ENCODE data around the gene WNT10A.

The WNT10A gene

DNA sequence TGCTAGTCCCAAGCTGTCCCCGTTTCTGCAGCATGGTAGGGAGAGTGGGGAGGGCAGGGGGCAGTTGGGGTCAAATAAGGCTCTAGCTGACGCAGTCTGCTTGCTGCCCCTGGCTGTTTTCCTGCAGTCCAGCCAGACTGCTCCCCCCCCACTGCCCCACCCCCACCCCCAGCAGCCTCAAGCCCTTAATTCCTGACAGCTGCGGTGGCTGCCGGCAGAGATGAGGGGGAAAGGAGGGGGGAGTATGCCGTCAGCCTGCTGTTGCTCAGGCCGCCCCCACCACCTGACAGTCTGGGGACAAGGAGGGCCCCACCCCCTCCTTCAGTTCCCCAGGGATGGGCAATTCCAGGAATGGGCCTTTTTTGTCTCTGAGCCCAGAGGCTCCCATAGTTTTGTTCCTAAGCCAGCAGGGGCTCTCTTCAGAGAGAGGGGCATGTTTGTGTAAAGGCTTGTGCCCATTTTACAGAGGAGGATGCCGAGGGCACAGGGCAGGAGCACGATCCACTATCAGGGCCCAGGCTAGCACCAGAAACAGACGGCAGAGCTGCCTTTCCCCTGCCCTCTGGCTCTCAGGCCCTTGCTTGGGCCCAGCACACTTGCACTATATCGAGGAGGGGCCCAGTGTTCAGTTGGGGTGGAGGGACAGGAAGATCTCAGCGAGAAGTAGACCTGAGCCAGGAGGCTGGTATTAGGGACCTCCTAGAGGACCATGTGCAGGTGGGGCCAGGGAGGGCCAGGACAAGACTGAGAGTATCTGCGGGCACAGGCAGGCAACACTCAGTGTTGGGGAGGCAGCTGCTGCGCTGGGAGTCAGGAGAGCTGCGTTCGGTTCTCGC is 1.5 kb upstream of the WNT10A start:
- DNase-seq = no peak

DNA sequence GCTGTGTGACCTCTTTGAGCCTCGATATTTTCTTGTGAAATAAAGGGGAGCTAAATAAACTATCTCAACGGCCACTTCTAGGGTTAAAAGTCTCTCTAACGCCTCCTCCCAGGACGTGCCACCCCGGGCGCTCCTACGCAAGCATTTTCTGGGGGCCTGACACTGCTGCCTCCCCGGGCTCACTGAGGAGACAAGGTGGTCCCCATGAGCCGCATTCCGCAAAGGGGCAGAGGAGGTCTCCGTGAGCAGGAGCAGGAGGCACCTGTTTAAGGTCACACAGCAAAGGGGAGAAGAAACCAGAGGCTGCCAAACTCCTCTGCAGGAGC is 913 bp upstream of the WNT10A start:
- DNase-seq = no peak

DNA sequence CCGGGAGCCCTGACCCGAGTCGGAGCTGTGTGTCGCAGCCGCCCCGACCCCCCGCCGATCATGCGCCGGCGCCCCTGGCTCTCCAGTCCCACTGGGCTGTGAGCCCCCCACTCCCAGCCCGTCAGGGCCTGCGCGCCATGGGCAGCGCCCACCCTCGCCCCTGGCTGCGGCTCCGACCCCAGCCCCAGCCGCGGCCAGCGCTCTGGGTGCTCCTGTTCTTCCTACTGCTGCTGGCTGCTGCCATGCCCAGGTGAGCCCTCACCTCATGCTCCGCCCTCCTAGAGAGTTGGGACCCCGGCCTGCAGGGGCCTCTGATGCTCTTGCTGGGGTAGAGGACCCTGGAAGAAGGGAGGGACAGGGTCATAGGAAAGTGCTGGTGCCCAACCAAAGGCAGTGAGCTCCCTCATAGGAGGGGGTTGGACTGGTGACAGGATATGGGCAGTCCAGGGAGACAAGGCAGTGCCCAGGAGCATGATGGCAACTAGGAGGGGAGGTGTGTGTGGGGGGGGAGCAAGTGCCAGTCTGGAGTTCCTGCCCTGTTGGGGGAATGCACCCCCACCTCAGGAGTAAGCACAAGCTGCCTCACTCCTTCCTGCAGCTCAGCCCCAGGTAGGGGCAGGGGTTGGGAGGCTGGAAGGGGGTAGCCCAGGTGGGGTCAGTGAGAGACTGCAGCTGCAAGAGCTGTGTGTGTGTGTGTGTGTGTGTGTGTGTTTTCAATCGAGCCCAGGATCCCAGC is 375 bp downstream of the WNT10A start:
- DNase-seq = no peak

DNA sequence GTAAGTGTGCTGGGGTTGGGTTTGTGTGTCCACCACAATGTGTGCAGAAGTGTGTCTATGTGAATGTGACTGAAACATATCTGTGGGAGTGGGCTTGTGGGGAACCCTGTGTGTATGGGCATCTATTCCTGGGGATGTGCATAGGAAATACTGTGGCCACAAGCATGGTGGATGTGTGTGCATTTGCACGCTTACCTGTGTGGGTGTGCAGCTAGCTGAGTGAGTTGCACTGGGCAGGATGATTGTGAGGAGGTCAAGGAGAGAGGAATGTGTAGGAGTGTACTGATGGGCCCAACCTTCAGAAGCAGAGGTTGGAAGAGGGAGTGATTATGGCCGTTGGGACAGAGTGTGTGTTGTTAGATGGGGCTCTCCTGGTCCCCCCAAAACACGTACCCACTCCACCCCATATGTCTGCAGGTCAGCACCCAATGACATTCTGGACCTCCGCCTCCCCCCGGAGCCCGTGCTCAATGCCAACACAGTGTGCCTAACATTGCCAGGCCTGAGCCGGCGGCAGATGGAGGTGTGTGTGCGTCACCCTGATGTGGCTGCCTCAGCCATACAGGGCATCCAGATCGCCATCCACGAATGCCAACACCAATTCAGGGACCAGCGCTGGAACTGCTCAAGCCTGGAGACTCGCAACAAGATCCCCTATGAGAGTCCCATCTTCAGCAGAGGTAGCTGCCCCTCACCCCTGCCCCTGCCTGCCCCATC is 1.2 kb downstream of the WNT10A start:
- no peak for DNase-seq

DNA sequence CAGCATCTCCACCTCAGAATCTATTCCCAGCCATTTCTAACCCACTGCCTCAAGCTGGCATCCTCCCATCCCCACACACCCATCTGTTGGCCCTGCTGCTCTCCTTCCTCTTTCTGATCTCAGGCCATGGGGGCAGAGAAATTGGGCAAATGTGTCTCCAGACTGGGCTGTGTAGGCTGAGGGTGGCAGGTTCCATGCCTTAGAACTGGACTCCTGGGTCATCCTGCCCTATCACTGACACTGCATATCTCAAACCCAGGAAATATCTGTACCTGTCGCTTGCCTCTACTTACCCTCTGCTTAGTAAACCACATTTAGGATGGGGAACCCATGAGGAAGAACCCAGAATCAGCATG is 1.8 kb downstream of the WNT10A start:
- DNase-seq = no peak

DNA sequence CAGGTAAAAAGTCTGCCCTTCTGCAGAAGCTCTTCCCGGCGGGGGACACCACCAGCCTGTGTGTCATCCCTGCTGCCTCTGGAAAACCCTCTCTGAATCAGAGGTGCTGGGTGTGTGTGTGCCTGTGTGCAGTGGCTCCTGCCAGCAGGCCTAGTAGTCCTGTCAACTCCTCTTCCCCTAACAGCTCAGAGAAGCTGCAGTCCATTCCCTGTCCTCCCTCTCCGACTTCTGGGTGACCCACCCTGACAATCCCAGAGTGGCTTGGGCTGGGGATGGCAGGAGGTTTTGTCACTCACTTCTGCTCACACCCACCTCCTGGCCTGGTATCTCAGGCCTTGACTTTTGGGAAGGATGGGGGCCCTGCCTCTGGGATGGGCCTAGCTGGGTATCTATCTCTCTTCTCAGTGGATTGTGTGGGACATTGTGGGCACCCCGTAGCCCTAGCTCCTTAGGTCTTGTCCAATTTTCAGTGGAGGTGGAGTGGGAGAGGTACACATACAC is 2.3 kb downstream of the WNT10A start:
- DNase-seq = no peak

DNA sequence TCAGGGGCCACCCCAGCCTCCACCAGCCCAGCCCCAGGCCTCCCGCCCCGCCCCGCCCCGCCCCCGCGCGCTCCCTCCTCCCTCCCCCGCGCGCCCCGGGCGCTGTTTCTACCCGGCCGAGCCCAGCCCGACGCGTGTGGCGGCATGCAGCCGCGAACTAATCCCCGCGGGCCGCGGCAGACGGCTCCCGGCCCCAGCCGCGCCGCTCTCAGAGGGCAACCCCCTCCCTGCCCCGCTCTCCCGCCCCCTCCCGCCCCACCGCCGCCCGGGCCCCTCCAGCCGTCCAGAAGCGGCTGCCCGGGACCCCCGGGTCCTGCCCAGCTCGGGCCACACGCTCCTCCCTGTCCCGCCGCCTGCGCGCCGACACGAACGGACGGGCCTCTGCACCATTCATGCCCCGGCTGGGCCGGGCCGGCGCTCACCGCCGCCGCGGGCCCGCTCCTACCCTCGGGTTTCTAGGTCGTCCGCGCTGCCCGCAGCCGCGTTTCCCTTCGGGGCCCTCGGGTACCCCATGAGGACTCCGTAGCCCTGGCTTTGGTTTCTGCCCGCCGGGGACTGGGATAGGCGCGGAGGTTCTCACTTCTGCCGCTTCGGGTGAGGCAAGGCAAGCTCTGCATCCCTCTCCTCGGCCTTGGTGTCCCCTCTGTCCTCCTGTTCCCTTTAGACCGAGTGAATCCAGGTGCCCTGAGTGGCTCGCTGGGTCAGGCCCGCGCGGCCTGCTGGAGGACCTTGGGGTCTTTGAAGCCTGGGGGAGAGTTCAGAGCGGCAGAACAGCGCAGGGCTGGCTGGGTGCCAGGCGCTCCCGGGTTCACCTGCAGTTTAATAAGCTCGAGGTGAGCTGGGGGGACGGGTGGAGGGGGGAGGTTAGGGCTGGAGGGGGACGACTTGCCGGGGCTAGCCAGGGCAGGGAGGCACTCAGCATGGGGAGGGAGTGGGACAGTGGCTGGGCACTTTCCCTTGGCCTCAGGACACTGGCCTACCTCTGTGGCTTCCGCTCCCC is 3.1 kb downstream of the WNT10A start:
- DNase-seq = peak; percentile 55

DNA sequence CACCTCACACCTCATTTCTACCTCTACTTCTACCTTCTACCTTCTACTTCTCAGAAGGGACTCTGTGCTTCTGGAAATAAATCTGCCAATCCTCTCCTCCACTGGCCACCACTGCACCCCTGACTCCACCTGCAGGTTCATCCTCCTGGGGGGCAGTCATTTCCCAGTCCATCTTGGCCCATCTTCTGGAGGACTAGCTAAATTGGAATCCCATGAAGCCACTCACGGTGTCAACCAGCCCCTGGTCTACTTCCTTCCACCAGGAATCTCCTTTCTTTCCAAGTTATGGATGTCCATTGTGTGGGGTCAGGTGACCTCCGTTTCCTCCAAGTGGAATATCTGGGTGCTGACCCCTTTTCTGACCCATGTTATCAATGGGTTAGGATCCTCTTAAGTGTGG is 3.9 kb downstream of the WNT10A start:
- no peak for DNase-seq

DNA sequence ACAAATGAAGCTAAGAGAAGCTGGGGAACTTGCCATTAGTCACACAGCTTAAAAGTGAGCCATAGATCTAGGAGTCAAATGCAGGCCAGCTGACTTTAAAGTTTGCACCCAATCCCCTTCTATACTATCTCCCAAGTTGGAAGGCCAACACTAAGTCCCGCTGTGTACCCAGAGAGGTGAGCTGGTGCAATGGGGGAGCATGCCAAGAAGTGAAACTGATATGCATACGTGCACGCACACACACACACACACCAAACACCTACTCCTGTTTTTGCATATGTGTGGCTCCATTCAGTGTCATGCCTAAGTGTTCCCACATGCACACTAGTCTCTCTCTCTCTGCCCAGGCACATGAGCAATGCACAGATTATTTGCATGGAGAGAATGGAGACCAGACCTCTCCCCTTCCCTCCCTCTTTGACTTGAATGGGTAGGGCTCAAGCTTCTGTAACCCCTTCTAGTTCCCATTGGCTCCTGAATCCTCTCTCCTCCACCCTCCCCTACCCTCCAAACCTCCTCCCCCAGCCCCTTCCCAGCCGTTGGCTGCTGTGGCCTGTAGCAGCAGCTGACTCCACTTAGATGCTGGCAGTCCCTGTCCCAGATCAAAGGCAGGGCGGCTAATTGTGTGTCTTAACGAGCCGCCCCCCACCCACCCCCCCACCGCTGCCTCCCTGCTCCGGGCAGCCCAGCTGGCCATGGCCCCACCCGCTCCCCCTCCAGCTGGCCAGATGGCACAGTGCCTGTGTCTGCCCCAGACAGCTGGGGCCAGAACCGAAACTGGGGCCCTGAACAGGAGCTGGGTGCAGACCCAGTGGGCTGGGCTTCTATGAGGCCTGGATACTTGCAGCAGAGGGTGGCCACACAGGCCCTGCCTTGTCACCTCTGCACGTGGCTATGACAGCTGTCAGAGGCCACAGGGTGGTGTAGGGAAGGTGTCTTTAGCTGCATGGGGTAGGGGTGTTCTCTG is 5.6 kb downstream of the WNT10A start:
- no peak for DNase-seq

DNA sequence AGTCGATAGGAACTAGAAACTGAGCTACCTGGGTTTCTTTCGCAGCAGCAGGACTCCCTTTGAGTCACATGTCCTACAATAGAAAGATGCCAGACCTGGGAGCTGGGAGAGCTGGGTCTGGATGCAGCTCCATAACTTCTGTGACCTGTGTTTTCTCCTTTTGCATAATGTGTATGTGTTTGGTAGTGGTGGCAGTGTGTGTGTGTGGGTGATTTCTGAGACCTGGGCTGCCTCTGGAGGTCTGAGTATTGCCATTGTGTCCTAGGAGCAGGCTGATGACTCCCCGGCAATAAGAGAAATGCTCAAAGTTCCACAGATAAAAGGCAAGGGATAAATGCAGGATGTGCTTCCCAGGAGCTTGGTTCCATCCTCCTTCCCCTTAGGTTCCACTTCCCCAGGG is 6.4 kb downstream of the WNT10A start:
- no peak for DNase-seq

DNA sequence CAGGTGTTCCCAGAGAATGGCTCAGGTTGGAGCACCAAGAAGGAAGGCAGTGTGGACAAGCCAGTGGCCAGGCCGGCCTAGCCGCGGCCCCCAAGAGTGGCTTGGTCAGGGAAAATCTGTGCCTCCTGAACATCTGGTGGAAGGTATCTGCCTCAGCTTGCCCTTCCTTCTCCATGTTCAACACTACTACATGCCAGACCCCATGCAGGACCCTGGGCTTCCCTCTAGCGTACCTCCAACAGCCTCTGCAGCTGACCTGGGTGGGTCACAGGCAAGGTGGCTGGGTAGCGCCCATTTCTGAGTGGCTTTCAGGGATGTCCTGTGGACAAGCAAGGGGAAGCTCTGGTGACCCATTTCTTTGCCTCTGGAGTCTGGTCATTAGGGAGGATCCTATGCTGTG is 7.7 kb downstream of the WNT10A start:
- no peak for DNase-seq

DNA sequence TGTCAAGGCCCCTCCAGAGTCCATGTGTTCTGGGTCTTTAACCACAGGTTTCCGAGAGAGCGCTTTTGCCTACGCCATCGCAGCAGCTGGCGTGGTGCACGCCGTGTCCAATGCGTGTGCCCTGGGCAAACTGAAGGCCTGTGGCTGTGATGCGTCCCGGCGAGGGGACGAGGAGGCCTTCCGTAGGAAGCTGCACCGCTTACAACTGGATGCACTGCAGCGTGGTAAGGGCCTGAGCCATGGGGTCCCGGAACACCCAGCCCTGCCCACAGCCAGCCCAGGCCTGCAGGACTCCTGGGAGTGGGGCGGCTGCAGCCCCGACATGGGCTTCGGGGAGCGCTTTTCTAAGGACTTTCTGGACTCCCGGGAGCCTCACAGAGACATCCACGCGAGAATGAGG is 9.3 kb downstream of the WNT10A start:
- DNase-seq = no peak

DNA sequence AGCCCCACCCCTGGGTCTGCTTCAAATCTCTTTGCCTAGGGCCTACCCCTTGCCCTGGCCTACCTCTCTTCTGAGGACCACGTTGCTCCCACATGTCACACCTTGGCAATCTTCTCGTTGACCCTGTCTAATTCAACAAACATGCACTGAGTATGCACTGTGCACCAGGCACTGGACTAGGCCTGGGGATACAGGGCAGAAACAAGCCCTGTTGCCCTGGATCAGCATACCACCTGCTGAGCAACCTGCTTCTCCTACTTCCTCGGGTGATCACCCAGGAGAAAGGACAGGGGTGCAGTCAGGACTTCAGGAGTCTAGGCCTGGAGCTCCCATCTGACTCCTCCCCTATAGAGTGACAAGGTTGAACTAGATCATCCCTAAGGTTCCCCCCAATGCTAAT is 9.7 kb downstream of the WNT10A start:
- no peak for DNase-seq

DNA sequence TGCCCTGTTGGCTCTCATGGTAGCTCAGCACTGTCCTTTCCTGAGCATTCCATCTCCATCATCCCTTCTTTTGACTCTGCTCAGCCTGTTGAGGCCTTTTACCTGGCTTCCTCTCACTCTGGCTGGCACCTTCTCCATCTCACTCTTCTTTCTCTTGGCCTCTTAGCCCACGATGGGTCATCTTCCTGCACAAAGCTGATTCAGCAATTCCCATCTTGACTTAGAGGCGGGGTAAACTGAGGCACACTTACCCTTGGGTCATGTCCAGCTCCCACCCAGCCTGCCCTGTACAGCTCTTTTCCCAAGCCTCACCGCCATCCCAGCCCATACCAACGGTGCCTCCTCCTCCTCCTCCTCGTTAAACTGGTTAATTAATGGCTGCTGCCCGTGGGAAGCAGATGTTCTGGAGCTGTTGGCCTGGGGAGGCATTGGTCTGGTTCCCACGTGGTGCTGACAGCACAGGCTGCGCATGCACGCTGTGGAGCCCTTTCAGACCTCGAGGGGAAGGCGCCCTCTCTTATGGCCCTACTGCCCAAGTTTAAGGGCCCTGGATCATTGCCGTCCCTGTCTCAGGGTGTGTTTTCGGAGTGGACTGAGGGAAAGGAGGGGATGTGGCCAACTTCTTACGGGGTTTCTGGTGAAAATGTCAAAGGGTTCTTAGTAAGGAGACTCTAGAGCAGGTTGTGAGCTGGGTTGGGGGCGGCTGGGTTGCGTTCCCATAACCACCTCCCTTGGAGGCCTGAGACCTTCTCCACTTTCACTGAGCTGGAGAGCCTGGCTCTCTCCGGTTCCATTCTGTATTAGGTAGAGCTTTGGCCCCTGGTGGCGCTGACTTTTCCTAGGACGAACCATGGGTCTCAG is 10.9 kb downstream of the WNT10A start:
- DNase-seq = no peak

DNA sequence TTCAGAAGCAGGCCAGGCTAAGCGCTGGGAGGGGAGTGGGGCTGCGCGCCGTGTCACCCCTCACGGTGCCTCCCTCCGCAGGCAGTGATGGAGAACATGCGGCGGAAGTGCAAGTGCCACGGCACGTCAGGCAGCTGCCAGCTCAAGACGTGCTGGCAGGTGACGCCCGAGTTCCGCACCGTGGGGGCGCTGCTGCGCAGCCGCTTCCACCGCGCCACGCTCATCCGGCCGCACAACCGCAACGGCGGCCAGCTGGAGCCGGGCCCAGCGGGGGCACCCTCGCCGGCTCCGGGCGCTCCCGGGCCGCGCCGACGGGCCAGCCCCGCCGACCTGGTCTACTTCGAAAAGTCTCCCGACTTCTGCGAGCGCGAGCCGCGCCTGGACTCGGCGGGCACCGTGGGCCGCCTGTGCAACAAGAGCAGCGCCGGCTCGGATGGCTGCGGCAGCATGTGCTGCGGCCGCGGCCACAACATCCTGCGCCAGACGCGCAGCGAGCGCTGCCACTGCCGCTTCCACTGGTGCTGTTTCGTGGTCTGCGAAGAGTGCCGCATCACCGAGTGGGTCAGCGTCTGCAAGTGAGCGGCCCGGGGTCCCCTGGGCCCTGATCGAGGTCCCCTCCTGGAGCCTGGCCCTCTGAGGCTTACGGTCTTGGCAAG is 12.2 kb downstream of the WNT10A start:
- DNase-seq = peak; percentile 89

DNA sequence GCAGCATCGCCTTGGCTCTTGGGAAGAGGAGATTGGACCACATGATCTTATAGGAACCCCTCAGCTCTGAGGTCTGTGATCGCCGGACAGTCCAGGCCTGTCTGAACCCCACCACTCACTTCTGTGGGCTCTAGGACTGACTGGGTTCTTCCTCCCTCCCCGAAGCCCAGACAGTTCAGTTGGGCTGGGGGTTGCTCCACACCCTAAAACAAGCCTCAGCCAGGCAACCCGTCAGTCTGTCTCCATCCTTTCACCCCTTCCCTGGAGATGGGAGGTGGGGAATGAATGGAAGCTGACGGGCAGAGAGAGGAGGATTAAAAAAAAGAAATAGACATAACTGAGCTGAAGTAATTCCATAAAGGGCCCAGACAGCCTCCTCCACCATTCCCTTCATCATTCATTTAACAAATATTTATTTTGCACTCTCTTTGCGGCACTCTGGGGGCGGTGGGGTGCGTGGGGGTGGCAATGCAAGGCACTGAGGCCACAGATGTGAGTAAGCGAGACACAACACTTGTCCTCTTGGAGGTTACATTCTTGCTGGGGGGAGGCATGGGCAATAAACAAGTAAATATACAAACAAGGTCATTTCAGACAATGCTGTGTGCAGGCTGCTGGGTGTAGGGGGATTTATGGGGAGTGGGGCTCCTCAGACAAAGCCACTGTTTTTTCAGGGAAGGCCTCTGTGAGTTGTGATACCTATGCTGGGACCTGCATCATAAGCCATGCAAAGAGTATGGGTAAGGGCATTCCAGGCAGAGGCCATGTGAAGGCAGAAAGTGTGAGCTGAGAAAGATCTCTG is 12.9 kb downstream of the WNT10A start:
- DNase-seq = no peak

DNA sequence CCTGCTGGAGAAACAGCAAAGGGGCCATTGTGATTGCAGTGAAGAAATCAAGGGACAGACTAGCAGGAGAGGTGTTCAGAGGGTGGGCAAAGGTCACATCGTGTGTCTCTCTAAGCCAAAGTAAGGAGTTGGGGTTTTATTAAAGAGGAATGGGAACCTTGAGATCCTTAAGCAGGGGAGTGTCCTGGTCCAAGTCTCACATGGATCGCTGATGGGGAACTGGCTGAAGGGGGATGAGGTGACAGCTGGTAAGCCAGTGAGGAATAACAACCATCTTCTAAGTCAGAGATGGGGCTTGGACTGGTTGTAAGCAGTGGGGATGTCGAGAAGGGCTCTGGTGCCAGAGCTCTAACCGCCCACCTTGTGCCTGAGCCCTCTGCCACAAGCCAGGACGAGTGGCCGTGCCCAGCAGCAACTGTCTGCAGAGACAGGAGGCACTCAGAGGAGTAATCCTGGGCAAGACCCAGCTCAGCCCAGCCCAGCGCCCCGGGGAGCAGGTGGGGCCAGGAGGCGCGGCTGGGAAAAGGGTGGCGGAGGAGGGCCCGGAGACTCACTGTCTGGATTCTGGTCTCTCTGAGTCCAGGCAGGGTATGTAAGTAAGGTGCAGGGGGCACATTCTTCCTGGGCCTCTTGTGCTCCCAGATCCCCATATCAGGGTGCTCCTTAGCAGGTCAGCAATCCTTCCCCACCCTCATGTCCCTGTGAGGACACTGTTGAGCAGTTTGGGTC is 13.7 kb downstream of the WNT10A start:
- DNase-seq = no peak

DNA sequence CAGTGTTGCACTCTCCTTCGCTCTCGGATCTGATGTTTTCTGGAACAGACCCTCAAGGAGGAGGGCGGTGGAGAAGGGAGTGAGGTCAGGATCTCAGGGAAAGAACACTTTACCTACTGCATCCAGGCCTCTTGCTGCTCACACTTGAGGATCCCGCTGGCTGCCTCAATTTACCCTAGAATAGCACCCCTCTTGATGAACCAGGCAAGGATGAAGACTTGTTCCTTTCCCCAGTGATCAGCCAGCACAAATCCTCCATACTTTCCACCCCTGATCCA is 14.2 kb downstream of the WNT10A start:
- no peak for DNase-seq

Measured in CD4-positive, alpha-beta T cell treated with Interleukin-17A for 1 hour (primary cell).